Measurements from ENCODE around the gene KCNMB4. TPM values are rescaled to one million over a fixed set of nuclear protein-coding genes. Genes with fewer than 3 reads are reported as not detected.
"Not testable (repeated sequence)": the region's sequence is repeated elsewhere in the genome, so short reads cannot be mapped to it uniquely, and the experiment has no call there.

KCNMB4 gene
- total RNA-seq, 1 donor from 2014 or later, result 7.9 TPM

GRCh38 chr12:70372881-70373280 lies 6.8 kb downstream of the KCNMB4 start:
- DNase-seq (ENCODE audit: low spot score), result no peak

- DNase-seq (ENCODE audit: low spot score), result no peak
Measured at GRCh38 chr12:70379846-70380245, 13.8 kb downstream of the KCNMB4 start.

GRCh38 chr12:70383484-70383883 lies 17.4 kb downstream of the KCNMB4 start:
- no peak for DNase-seq (ENCODE audit: low spot score)

GRCh38 chr12:70383886-70384285 lies 17.8 kb downstream of the KCNMB4 start:
- no peak for DNase-seq (ENCODE audit: low spot score)

- DNase-seq (ENCODE audit: low spot score), result no peak
Measured at GRCh38 chr12:70386771-70387170, 20.7 kb downstream of the KCNMB4 start.

- no peak for DNase-seq (ENCODE audit: low spot score)
Measured at GRCh38 chr12:70389678-70390077, 23.6 kb downstream of the KCNMB4 start.

- DNase-seq (ENCODE audit: low spot score), result not testable (repeated sequence)
Measured at GRCh38 chr12:70392631-70393030, 26.5 kb downstream of the KCNMB4 start.

GRCh38 chr12:70393787-70394499 lies 27.9 kb downstream of the KCNMB4 start:
- peak; percentile 1 for DNase-seq (ENCODE audit: low spot score)

GRCh38 chr12:70398002-70398401 lies 31.9 kb downstream of the KCNMB4 start:
- DNase-seq (ENCODE audit: low spot score), result no peak

- no peak for DNase-seq (ENCODE audit: low spot score)
Measured at GRCh38 chr12:70398862-70399261, 32.8 kb downstream of the KCNMB4 start.

GRCh38 chr12:70399311-70399710 lies 33.2 kb downstream of the KCNMB4 start:
- DNase-seq (ENCODE audit: low spot score), result peak; percentile 55

GRCh38 chr12:70400124-70400523 lies 34.0 kb downstream of the KCNMB4 start:
- no peak for DNase-seq (ENCODE audit: low spot score)

- peak; percentile 2 for DNase-seq (ENCODE audit: low spot score)
Measured at GRCh38 chr12:70402597-70402996, 36.5 kb downstream of the KCNMB4 start.

- DNase-seq (ENCODE audit: low spot score), result no peak
Measured at GRCh38 chr12:70403826-70404225, 37.7 kb downstream of the KCNMB4 start.

GRCh38 chr12:70408004-70408790 lies 42.1 kb downstream of the KCNMB4 start:
- no peak for DNase-seq (ENCODE audit: low spot score)

- DNase-seq (ENCODE audit: low spot score), result no peak
Measured at GRCh38 chr12:70415987-70416386, 49.9 kb downstream of the KCNMB4 start.

GRCh38 chr12:70417121-70417520 lies 51.0 kb downstream of the KCNMB4 start:
- DNase-seq (ENCODE audit: low spot score), result no peak

- DNase-seq (ENCODE audit: low spot score), result no peak
Measured at GRCh38 chr12:70418101-70418500, 52.0 kb downstream of the KCNMB4 start.

- no peak for DNase-seq (ENCODE audit: low spot score)
Measured at GRCh38 chr12:70422631-70423030, 56.5 kb downstream of the KCNMB4 start.

- DNase-seq (ENCODE audit: low spot score), result no peak
Measured at GRCh38 chr12:70426620-70427019, 60.5 kb downstream of the KCNMB4 start.

- DNase-seq (ENCODE audit: low spot score), result peak; percentile 2
Measured at GRCh38 chr12:70427611-70428010, 61.5 kb downstream of the KCNMB4 start.

GRCh38 chr12:70430400-70430799 lies 64.3 kb downstream of the KCNMB4 start:
- DNase-seq (ENCODE audit: low spot score), result no peak

- no peak for DNase-seq (ENCODE audit: low spot score)
Measured at GRCh38 chr12:70436836-70437235, 70.7 kb downstream of the KCNMB4 start.

Measured in umbilical cord (tissue), 2 donors.